T-cell (primary cell): ENCODE results near the gene MGAT4B. TPM values are rescaled to one million over a fixed set of nuclear protein-coding genes. Genes with fewer than 3 reads are reported as not detected.
A peak's percentile ranks its signal among the peaks of the same experiment; 100 is the strongest.

ENCODE experiments used
- ATAC-seq, 4 experiments: fragments of 200-7000 bp in 3 of 4; fragments of 150-1000 bp in 1 of 4; cut with Tn5 transposase; replicated peaks in 1 of 4; 1 replicate in 3 of 4; 2 replicates in 1 of 4; pipeline ENCODE4 v1.10.0; 2021; ENCODE audit warnings: moderate library complexity in 3 of 4, mild to moderate bottlenecking in 2 of 4, moderate number of reproducible peaks in 1 of 4
- CTCF ChIA-PET, 2 donors: fragments of 300-600 bp; sonication (Branson Sonifier 250); formaldehyde crosslinking; loops; one replicate each; lab custom pipeline; 2022; ENCODE audit warnings: antibody characterized with exemption in 2 of 2; lab: Charles Lee
- POLR2A ChIA-PET, 2 donors: fragments of 300-600 bp; sonication (Branson Sonifier 250); formaldehyde crosslinking; loops; one replicate each; lab custom pipeline; 2022; ENCODE audit warnings: antibody characterized with exemption in 2 of 2; lab: Charles Lee
- DNase-seq, 35 experiments: peaks; one replicate each; pipeline versions ENCODE4 v3.0.0 to v3.0.0-alpha.2; 2013 to 2023
- H3K27ac ChIP-seq: one replicate; pipeline ENCODE4 v1.5.1; 2013; ENCODE audit warnings: low read length
- H3K27me3 ChIP-seq, 2 experiments: replicated peaks in 1 of 2; 1 replicate in 1 of 2; 2 replicates in 1 of 2; pipeline versions ENCODE4 v1.6.1 to v1.7.0; 2013; ENCODE audit warnings: low read length in 1 of 2, mixed read lengths in 1 of 2; ENCODE audit not compliant: control insufficient read depth in 2 of 2, insufficient read depth in 2 of 2; ENCODE audit errors: extremely low read depth in 1 of 2
- H3K36me3 ChIP-seq, 2 donors: 1 replicate in 1 of 2; 2 replicates in 1 of 2; pipeline versions ENCODE4 v1.6.1 to v1.7.0; 2013; ENCODE audit warnings: low read length in 1 of 2; ENCODE audit not compliant: control insufficient read depth in 2 of 2, insufficient read depth in 1 of 2; ENCODE audit errors: extremely low read depth in 1 of 2
- H3K4me1 ChIP-seq, 2 experiments: 1 replicate in 1 of 2; 2 replicates in 1 of 2; pipeline versions ENCODE4 v1.6.1 to v1.7.0; 2013; ENCODE audit warnings: low read length in 2 of 2, mixed read lengths in 1 of 2; ENCODE audit not compliant: insufficient read depth in 2 of 2, control insufficient read depth in 1 of 2; ENCODE audit errors: extremely low read depth in 1 of 2
- H3K4me3 ChIP-seq, 2 donors: 1 replicate in 1 of 2; 2 replicates in 1 of 2; pipeline versions ENCODE4 v1.5.1 to v1.7.0; 2013; ENCODE audit warnings: mild to moderate bottlenecking in 2 of 2, low read length in 1 of 2, moderate library complexity in 1 of 2; ENCODE audit not compliant: control insufficient read depth in 1 of 2; ENCODE audit errors: extremely low read depth in 1 of 2
- H3K9me3 ChIP-seq: 2 replicates; pipeline ENCODE4 v1.7.0; 2013
- H3K27ac Mint-ChIP-seq, 2 donors: one replicate each; pipeline ENCODE4 v1.8.0; 2020 to 2021; ENCODE audit warnings: mild to moderate bottlenecking in 2 of 2, mixed read lengths in 2 of 2
- H3K27me3 Mint-ChIP-seq, 2 donors: one replicate each; pipeline ENCODE4 v1.8.0; 2021 to 2022; ENCODE audit warnings: mixed read lengths in 2 of 2
- H3K36me3 Mint-ChIP-seq: one replicate; pipeline ENCODE4 v1.8.0; 2021; ENCODE audit warnings: mixed read lengths
- H3K4me1 Mint-ChIP-seq, 3 donors: one replicate each; pipeline ENCODE4 v1.8.0; 2020 to 2022; ENCODE audit warnings: mixed read lengths in 3 of 3, mild to moderate bottlenecking in 1 of 3
- H3K4me3 Mint-ChIP-seq, 3 donors: one replicate each; pipeline ENCODE4 v1.8.0; 2020 to 2022; ENCODE audit warnings: mild to moderate bottlenecking in 3 of 3, mixed read lengths in 3 of 3, moderate library complexity in 3 of 3
- H3K9me3 Mint-ChIP-seq, 3 donors: one replicate each; pipeline ENCODE4 v1.8.0; 2020 to 2022; ENCODE audit warnings: mixed read lengths in 3 of 3
- WGBS: methylation state at CpG from one replicate; pipeline ENCODE4 v1.1.5; 2013; ENCODE audit warnings: missing lambda C conversion rate; ENCODE audit not compliant: insufficient coverage; 5-methylcytosine and 5-hydroxymethylcytosine counted together
- total RNA-seq, 35 experiments: library from RNA in 6 of 35; stranded (reverse) in 6 of 35; fragments of 120-200 nt in 1 of 35; gene quantifications; one replicate each; pipeline versions ENCODE4 v1.2.1 to v1.2.4 and lab custom pipeline; 2013 to 2026

The MGAT4B gene
- total RNA-seq, 5 donors from 2014 or later (not counting 1 experiment from before 2014, with no cell fraction given) = 119 to 159 (median 132) TPM

- Histone ChIP-seq H3K27ac (peak overlapping the region; percentile 20), H3K4me3 (no peak overlapping the region), H3K36me3 (peaks cover 16 to 88% of the 10 kb centered on the region in 2 donors), H3K9me3 (no peaks in the 10 kb centered on the region), H3K27me3 (no peaks in the 10 kb centered on the region), H3K4me1 (peaks cover 0 to 6% of the 10 kb centered on the region in 2 experiments)
- peak overlapping the region; percentile 66 to 80 for H3K27ac Mint-ChIP-seq
- peaks cover 15 to 28% (median 24%) of the 10 kb centered on the region in 3 donors for H3K4me1 Mint-ChIP-seq
- DNase-seq = no peak
- no peaks in the 10 kb centered on the region for H3K27me3 Mint-ChIP-seq
- 94% methylated on average over 2 of the region's 3 CpGs for WGBS
- ATAC-seq = no peak
- ChIA-PET POLR2A (no interaction called here), CTCF (no interaction called here)
- no peak overlapping the region for H3K4me3 Mint-ChIP-seq
- no peaks in the 10 kb centered on the region for H3K9me3 Mint-ChIP-seq
- peaks cover 68% of the 10 kb centered on the region for H3K36me3 Mint-ChIP-seq
These were observed 22.2 kb upstream of the MGAT4B start for GRCh38 chr5:179828756-179829421.

GRCh38 chr5:179827680-179828079 lies 21.0 kb upstream of the MGAT4B start:
- no peak for DNase-seq
- H3K27me3 ChIP-seq = no peaks in the 10 kb centered on the region
- H3K9me3 ChIP-seq = no peaks in the 10 kb centered on the region
- Mint-ChIP-seq H3K4me3 (no peak overlapping the region), H3K4me1 (peaks cover 21 to 35% (median 31%) of the 10 kb centered on the region in 3 donors), H3K9me3 (no peaks in the 10 kb centered on the region), H3K27ac (peak overlapping the region in 1 of 2 donors; percentile 24), H3K36me3 (peaks cover 63% of the 10 kb centered on the region), H3K27me3 (no peaks in the 10 kb centered on the region)
- H3K4me3 ChIP-seq = no peak overlapping the region
- ChIA-PET POLR2A (interaction anchor here in 1 of 2 donors (0.6 kb wide), 1 partner anchor 15 kb away, joined by 3 read pairs; no protein-coding TSS in a partner anchor), CTCF (no interaction called here)
- no peak overlapping the region for H3K27ac ChIP-seq
- H3K36me3 ChIP-seq = peaks cover 8 to 87% of the 10 kb centered on the region in 2 donors
- 62% methylated on average over 9 of the region's 9 CpGs for WGBS
- peak in 1 of 4 experiments; percentile 40 for ATAC-seq
- H3K4me1 ChIP-seq = peaks cover 0 to 18% of the 10 kb centered on the region in 2 experiments

GRCh38 chr5:179825655-179826182 lies 19.1 kb upstream of the MGAT4B start:
- peaks cover 50% of the 10 kb centered on the region for H3K36me3 Mint-ChIP-seq
- Histone ChIP-seq H3K4me3 (no peak overlapping the region), H3K4me1 (peaks cover 4 to 30% of the 10 kb centered on the region in 2 experiments), H3K27me3 (no peaks in the 10 kb centered on the region), H3K36me3 (peaks cover 0 to 72% of the 10 kb centered on the region in 2 donors), H3K9me3 (no peaks in the 10 kb centered on the region), H3K27ac (no peak overlapping the region)
- CTCF ChIA-PET = no interaction called here
- H3K4me1 Mint-ChIP-seq = peaks cover 34 to 45% (median 40%) of the 10 kb centered on the region in 3 donors
- WGBS = 95% methylated on average over 12 of the region's 13 CpGs
- no peak overlapping the region for H3K27ac Mint-ChIP-seq
- DNase-seq (no peak), ATAC-seq (no peak)
- POLR2A ChIA-PET = no interaction called here
- no peaks in the 10 kb centered on the region for H3K27me3 Mint-ChIP-seq
- H3K9me3 Mint-ChIP-seq = no peaks in the 10 kb centered on the region
- H3K4me3 Mint-ChIP-seq = no peak overlapping the region

- H3K4me1 Mint-ChIP-seq = peaks cover 41 to 51% (median 45%) of the 10 kb centered on the region in 3 donors
- POLR2A ChIA-PET = no interaction called here
These were observed 18.1 kb upstream of the MGAT4B start for GRCh38 chr5:179824745-179825112.

DNA sequence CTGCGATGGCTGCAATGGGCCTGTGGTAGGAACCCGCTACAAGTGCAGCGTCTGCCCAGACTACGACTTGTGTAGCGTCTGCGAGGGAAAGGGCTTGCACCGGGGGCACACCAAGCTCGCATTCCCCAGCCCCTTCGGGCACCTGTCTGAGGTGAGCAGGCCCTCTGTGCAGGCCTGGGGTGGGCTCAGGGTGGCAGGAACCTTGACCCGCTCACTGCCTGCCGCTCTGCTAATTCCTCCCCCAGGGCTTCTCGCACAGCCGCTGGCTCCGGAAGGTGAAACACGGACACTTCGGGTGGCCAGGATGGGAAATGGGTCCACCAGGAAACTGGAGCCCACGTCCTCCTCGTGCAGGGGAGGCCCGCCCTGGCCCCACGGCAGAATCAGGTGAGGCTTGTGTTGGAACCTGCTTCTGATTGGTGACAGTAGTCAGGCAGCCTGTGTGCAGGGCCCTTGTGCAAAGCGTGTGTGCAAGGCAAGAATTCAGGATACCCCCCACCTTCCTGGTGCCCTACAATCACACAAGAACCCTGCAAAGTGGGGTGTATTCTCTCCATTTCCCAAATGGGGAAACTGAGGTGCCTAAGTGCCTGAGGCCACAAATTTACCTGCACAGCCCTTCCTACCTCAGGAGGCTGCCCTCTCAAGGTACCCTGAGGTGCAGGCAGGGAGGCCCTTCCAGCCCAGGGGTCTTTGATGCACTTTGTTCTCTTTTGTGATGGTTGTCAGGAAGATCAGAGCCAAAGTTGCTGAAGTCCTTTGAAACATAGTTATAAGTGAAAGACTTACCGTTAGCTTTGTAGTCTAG lies 17.5 kb upstream of the MGAT4B start:
- peaks cover 39% of the 10 kb centered on the region for H3K36me3 Mint-ChIP-seq
- Histone ChIP-seq H3K36me3 (peaks cover 0 to 59% of the 10 kb centered on the region in 2 donors), H3K27me3 (no peaks in the 10 kb centered on the region), H3K9me3 (no peaks in the 10 kb centered on the region), H3K4me1 (peaks cover 7 to 44% of the 10 kb centered on the region in 2 experiments), H3K27ac (no peak overlapping the region), H3K4me3 (no peak overlapping the region)
- H3K9me3 Mint-ChIP-seq = no peaks in the 10 kb centered on the region
- WGBS = 97% methylated on average over 19 of the region's 22 CpGs
- peaks cover 45 to 54% (median 48%) of the 10 kb centered on the region in 3 donors for H3K4me1 Mint-ChIP-seq
- H3K27me3 Mint-ChIP-seq = no peaks in the 10 kb centered on the region
- POLR2A ChIA-PET = no interaction called here
- ATAC-seq = no peak
- no peak overlapping the region for H3K27ac Mint-ChIP-seq
- H3K4me3 Mint-ChIP-seq = no peak overlapping the region
- DNase-seq = no peak
- CTCF ChIA-PET = no interaction called here

More at GRCh38 chr5:179824745-179825112, 18.1 kb upstream of the MGAT4B start:
- H3K36me3 Mint-ChIP-seq = peaks cover 44% of the 10 kb centered on the region
- DNase-seq (no peak), ATAC-seq (no peak)
- Histone ChIP-seq H3K27ac (no peak overlapping the region), H3K4me1 (peaks cover 5 to 38% of the 10 kb centered on the region in 2 experiments), H3K27me3 (no peaks in the 10 kb centered on the region), H3K36me3 (peaks cover 0 to 65% of the 10 kb centered on the region in 2 donors), H3K4me3 (no peak overlapping the region), H3K9me3 (no peaks in the 10 kb centered on the region)
- H3K27ac Mint-ChIP-seq = peak overlapping the region in 1 of 2 donors; percentile 23
- H3K4me3 Mint-ChIP-seq = no peak overlapping the region
- 100% methylated on average over 1 of the region's 3 CpGs for WGBS
- H3K9me3 Mint-ChIP-seq = no peaks in the 10 kb centered on the region
- no peaks in the 10 kb centered on the region for H3K27me3 Mint-ChIP-seq
- CTCF ChIA-PET = no interaction called here

DNA sequence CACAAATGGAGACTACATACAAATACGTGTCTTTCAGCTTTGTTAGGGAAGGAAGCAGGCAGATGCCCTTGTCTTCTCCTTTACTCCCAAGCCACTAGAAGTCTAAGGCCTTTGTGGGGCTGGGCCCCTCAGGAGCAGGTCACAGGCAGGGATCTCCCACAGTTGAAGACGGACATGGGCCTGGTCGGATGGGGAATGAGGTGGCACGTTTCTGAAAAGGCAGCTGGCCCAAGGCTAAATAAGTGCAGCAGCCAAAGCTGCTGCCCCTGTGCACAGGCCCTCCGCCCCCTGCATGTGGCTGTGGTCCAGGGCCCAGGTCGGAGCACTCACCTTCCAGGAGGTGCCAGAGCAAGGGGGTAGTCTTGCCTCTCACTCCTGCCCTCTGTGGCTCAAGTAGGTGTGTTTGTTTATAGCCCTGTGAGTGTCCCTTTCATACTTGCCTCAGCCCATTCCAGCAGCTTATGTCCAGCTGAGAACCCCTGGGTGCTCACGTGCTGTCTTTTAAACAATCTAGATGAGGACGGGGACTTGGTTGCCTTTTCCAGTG lies 15.9 kb upstream of the MGAT4B start:
- CTCF ChIA-PET = interaction anchor here (0.7 to 1.0 kb wide), 6 partner anchors 8 to 59 kb away, joined by 3 to 7 read pairs (median 4); no protein-coding TSS in a partner anchor
- H3K9me3 Mint-ChIP-seq = no peaks in the 10 kb centered on the region

More for the DNA sequence above, 15.9 kb upstream of the MGAT4B start:
- no peak for ATAC-seq
- peak overlapping the region; percentile 98 for H3K27ac ChIP-seq
- POLR2A ChIA-PET = interaction anchor here (0.6 to 1.0 kb wide), 6 partner anchors 9 to 36 kb away, joined by 3 to 6 read pairs (median 3); partner anchors contain the start of gene MRNIP (in 1 of the 2)
- Mint-ChIP-seq H3K4me1 (peaks cover 54 to 63% (median 54%) of the 10 kb centered on the region in 3 donors), H3K4me3 (peak overlapping the region; percentile 94 to 95 (median 94)), H3K27ac (peak overlapping the region; percentile 94 to 96), H3K27me3 (no peaks in the 10 kb centered on the region), H3K36me3 (peaks cover 27% of the 10 kb centered on the region)
- H3K36me3 ChIP-seq = peaks cover 0 to 45% of the 10 kb centered on the region in 2 donors
- no peak for DNase-seq
- 94% methylated on average over 7 of the region's 8 CpGs for WGBS
- H3K4me3 ChIP-seq = no peak overlapping the region
- peaks cover 7 to 58% of the 10 kb centered on the region in 2 experiments for H3K4me1 ChIP-seq
- peaks cover 0 to 8% of the 10 kb centered on the region in 2 experiments for H3K27me3 ChIP-seq
- H3K9me3 ChIP-seq = no peaks in the 10 kb centered on the region
